HepG2 (cell line): Measurements from ENCODE around the gene TOR4A. TPM values are rescaled to one million over a fixed set of nuclear protein-coding genes. Genes with fewer than 3 reads are reported as not detected.
A peak's percentile ranks its signal among the peaks of the same experiment; 100 is the strongest.

Source experiments
- FOXA3 ChIP-seq: IDR thresholded peaks from 2 replicates; pipeline ENCODE4 v1.6.1; 2016; ENCODE audit warnings: missing genetic modification reagents, missing compliant biosample characterization
- HIVEP1 ChIP-seq: sonication (generic); formaldehyde crosslinking; IDR thresholded peaks from 2 replicates; pipeline ENCODE4 v1.4.0; 2020; ENCODE audit warnings: mild to moderate bottlenecking, missing genetic modification reagents
- HNRNPH1 ChIP-seq: fragments of 200-400 bp; formaldehyde crosslinking; optimal IDR thresholded peaks from 2 replicates; pipeline ENCODE3; 2017; ENCODE audit warnings: mild to moderate bottlenecking, low read depth, low read length
- IKZF1 ChIP-seq: fragments of 450-650 bp; IDR thresholded peaks from 2 replicates; pipeline ENCODE4 v1.7.1; 2016
- NCOA2 ChIP-seq: sonication (generic); formaldehyde crosslinking; IDR thresholded peaks from 2 replicates; pipeline ENCODE4 v1.8.0; 2022; ENCODE audit warnings: inconsistent platforms
- PAF1 ChIP-seq: IDR thresholded peaks from 2 replicates; pipeline ENCODE4 v1.6.1; 2016; ENCODE audit warnings: missing genetic modification reagents, missing compliant biosample characterization
- PRDM10 ChIP-seq: sonication (generic); formaldehyde crosslinking; IDR thresholded peaks from 2 replicates; pipeline ENCODE4 v1.4.0; 2020; ENCODE audit warnings: low read depth, missing genetic modification reagents
- SETDB1 ChIP-seq: sonication (generic); formaldehyde crosslinking; IDR thresholded peaks from 2 replicates; pipeline ENCODE4 v1.5.1; 2020; ENCODE audit warnings: missing genetic modification reagents, mild to moderate bottlenecking, borderline replicate concordance
- SOX5 ChIP-seq: IDR thresholded peaks from 2 replicates; pipeline ENCODE4 v1.6.1; 2016; ENCODE audit warnings: borderline replicate concordance
- ZNF12 ChIP-seq: sonication (generic); formaldehyde crosslinking; IDR thresholded peaks from 2 replicates; pipeline ENCODE4 v1.5.0; 2020; ENCODE audit warnings: missing genetic modification reagents
- ZNF264 ChIP-seq: sonication (generic); formaldehyde crosslinking; IDR thresholded peaks from 2 replicates; pipeline ENCODE4 v1.4.0; 2020; ENCODE audit warnings: missing genetic modification reagents
- ZNF547 ChIP-seq: sonication (generic); formaldehyde crosslinking; IDR thresholded peaks from 2 replicates; pipeline ENCODE4 v1.5.1; 2020; ENCODE audit warnings: mild to moderate bottlenecking, missing genetic modification reagents
- ZNF556 ChIP-seq: sonication (generic); formaldehyde crosslinking; IDR thresholded peaks from 2 replicates; pipeline ENCODE4 v1.4.0; 2020; ENCODE audit warnings: mild to moderate bottlenecking, missing genetic modification reagents, borderline replicate concordance
- ZNF614 ChIP-seq: IDR thresholded peaks from 2 replicates; pipeline ENCODE4 v1.6.1; 2018; ENCODE audit warnings: missing biosample characterization, missing genetic modification reagents, inconsistent platforms, borderline replicate concordance
- polyA plus RNA-seq, 8 experiments: library from polyadenylated mRNA; depleted of rRNA in 3 of 8; stranded (reverse) in 7 of 8; unstranded in 1 of 8; fragments of >200 nt; fragmentation: Illumina TruSeq in 4 of 8; extraction: Trizol in 4 of 8; gene quantifications; 2 replicates each; pipeline versions ENCODE4 v1.2.1 to v1.2.3, GENCODE V29; 2011 to 2016; ENCODE audit warnings: low read depth in 4 of 8, missing spikeins in 1 of 8, mixed read lengths in 1 of 8; ENCODE audit not compliant: insufficient read depth in 1 of 8
- total RNA-seq, 5 experiments: library from RNA; depleted of rRNA; stranded (reverse); fragments of >200 nt; fragmentation: Illumina TruSeq; extraction: Trizol; gene quantifications; 2 replicates each; pipeline ENCODE4 v1.2.3, GENCODE V29; 2016; ENCODE audit warnings: low read depth in 1 of 5
- TF ChIP-seq, protein P1 (sequence below): sonication (generic); formaldehyde crosslinking; IDR thresholded peaks from 2 replicates; pipeline ENCODE4 v1.8.0; 2022; ENCODE audit warnings: missing genetic modification reagents, mild to moderate bottlenecking, moderate library complexity, borderline replicate concordance
- TF ChIP-seq, protein P2 (sequence below): sonication (generic); formaldehyde crosslinking; conservative IDR thresholded peaks from 2 replicates; pipeline ENCODE4 v1.4.0; 2020; ENCODE audit warnings: mild to moderate bottlenecking, missing genetic modification reagents, moderate library complexity
- TF ChIP-seq, protein P3 (sequence below), 2 experiments: fragments of 450-650 bp in 1 of 2; sonication (generic) in 1 of 2; formaldehyde crosslinking; IDR thresholded peaks; 2 replicates each; pipeline versions ENCODE4 v1.5.0 to v1.8.0; 2020 to 2022; ENCODE audit warnings: mild to moderate bottlenecking in 1 of 2, missing genetic modification reagents in 1 of 2

Gene TOR4A
- total and polyA plus RNA-seq, 2 of the 13 experiments (the other 11 are each of a cell fraction or from before 2014, with no cell fraction given): 11.1 to 14.2 TPM

GRCh38 chr9:137230705-137231371, 46.7 kb upstream of the TOR4A start, which contains the start of gene SLC34A3 (continued):
- TF ChIP-seq, protein P1, sequence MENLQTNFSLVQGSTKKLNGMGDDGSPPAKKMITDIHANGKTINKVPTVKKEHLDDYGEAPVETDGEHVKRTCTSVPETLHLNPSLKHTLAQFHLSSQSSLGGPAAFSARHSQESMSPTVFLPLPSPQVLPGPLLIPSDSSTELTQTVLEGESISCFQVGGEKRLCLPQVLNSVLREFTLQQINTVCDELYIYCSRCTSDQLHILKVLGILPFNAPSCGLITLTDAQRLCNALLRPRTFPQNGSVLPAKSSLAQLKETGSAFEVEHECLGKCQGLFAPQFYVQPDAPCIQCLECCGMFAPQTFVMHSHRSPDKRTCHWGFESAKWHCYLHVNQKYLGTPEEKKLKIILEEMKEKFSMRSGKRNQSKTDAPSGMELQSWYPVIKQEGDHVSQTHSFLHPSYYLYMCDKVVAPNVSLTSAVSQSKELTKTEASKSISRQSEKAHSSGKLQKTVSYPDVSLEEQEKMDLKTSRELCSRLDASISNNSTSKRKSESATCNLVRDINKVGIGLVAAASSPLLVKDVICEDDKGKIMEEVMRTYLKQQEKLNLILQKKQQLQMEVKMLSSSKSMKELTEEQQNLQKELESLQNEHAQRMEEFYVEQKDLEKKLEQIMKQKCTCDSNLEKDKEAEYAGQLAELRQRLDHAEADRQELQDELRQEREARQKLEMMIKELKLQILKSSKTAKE (CRISPR knock-in tag): no peak
- TF ChIP-seq IKZF1 (no peak), NCOA2 (CRISPR knock-in tag) (no peak), SOX5 (CRISPR knock-in tag) (no peak), ZNF614 (0 out of 2 replicates have a peak, but pooled peaks have one; percentile 1), FOXA3 (0 out of 2 replicates have a peak, but pooled peaks have one; percentile 3), ZNF547 (no peak), HIVEP1 (CRISPR knock-in tag) (0 out of 2 replicates have a peak, but pooled peaks have one; percentile 1), ZNF12 (CRISPR knock-in tag) (no peak), ZNF264 (CRISPR knock-in tag) (no peak), HNRNPH1 (peak; percentile 42), ZNF556 (CRISPR knock-in tag) (no peak), PAF1 (CRISPR knock-in tag) (0 out of 2 replicates have a peak, but pooled peaks have one; percentile 7), SETDB1 (no peak), PRDM10 (CRISPR knock-in tag) (no peak)
- TF ChIP-seq, protein P2, sequence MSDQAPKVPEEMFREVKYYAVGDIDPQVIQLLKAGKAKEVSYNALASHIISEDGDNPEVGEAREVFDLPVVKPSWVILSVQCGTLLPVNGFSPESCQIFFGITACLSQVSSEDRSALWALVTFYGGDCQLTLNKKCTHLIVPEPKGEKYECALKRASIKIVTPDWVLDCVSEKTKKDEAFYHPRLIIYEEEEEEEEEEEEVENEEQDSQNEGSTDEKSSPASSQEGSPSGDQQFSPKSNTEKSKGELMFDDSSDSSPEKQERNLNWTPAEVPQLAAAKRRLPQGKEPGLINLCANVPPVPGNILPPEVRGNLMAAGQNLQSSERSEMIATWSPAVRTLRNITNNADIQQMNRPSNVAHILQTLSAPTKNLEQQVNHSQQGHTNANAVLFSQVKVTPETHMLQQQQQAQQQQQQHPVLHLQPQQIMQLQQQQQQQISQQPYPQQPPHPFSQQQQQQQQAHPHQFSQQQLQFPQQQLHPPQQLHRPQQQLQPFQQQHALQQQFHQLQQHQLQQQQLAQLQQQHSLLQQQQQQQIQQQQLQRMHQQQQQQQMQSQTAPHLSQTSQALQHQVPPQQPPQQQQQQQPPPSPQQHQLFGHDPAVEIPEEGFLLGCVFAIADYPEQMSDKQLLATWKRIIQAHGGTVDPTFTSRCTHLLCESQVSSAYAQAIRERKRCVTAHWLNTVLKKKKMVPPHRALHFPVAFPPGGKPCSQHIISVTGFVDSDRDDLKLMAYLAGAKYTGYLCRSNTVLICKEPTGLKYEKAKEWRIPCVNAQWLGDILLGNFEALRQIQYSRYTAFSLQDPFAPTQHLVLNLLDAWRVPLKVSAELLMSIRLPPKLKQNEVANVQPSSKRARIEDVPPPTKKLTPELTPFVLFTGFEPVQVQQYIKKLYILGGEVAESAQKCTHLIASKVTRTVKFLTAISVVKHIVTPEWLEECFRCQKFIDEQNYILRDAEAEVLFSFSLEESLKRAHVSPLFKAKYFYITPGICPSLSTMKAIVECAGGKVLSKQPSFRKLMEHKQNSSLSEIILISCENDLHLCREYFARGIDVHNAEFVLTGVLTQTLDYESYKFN (CRISPR knock-in tag): peak; percentile 7; the same call in 1 of the 2 replicates
- TF ChIP-seq, protein P3, sequence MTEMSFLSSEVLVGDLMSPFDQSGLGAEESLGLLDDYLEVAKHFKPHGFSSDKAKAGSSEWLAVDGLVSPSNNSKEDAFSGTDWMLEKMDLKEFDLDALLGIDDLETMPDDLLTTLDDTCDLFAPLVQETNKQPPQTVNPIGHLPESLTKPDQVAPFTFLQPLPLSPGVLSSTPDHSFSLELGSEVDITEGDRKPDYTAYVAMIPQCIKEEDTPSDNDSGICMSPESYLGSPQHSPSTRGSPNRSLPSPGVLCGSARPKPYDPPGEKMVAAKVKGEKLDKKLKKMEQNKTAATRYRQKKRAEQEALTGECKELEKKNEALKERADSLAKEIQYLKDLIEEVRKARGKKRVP (CRISPR knock-in tag; IDR thresholded peaks at IDR 0.05): no peak
